GM12872 (cell line): Measurements from ENCODE around the gene VAV2.

ENCODE experiments used
- TF ChIP-seq, protein P1 (sequence below): IDR thresholded peaks from 3 replicates; pipeline ENCODE4 v1.5.1; 2011; ENCODE audit warnings: low read depth, mild to moderate bottlenecking, low read length, moderate library complexity; ENCODE audit not compliant: insufficient read depth

VAV2 gene

DNA sequence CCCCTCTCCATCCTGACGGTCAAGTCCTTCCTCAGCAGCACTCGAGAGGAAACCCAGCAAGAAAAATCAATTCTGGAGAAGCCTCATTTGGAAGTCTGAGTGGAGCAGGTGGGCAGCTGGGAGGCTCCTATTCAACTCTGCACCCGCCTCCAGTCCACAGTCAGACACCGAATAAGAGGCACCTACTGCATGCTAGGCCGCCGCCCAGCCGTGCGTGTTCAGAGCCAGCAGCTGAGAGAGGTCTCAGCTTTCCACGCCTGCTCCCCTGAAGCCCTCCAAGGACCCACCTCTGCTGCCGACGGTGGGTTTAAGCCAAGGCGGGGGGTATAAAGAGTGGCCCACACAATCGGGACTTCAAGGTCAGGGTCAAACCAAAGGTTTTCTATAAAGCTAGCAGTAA, 41.9 kb downstream of the VAV2 start:
- TF ChIP-seq, protein P1, sequence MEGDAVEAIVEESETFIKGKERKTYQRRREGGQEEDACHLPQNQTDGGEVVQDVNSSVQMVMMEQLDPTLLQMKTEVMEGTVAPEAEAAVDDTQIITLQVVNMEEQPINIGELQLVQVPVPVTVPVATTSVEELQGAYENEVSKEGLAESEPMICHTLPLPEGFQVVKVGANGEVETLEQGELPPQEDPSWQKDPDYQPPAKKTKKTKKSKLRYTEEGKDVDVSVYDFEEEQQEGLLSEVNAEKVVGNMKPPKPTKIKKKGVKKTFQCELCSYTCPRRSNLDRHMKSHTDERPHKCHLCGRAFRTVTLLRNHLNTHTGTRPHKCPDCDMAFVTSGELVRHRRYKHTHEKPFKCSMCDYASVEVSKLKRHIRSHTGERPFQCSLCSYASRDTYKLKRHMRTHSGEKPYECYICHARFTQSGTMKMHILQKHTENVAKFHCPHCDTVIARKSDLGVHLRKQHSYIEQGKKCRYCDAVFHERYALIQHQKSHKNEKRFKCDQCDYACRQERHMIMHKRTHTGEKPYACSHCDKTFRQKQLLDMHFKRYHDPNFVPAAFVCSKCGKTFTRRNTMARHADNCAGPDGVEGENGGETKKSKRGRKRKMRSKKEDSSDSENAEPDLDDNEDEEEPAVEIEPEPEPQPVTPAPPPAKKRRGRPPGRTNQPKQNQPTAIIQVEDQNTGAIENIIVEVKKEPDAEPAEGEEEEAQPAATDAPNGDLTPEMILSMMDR, result no peak

DNA sequence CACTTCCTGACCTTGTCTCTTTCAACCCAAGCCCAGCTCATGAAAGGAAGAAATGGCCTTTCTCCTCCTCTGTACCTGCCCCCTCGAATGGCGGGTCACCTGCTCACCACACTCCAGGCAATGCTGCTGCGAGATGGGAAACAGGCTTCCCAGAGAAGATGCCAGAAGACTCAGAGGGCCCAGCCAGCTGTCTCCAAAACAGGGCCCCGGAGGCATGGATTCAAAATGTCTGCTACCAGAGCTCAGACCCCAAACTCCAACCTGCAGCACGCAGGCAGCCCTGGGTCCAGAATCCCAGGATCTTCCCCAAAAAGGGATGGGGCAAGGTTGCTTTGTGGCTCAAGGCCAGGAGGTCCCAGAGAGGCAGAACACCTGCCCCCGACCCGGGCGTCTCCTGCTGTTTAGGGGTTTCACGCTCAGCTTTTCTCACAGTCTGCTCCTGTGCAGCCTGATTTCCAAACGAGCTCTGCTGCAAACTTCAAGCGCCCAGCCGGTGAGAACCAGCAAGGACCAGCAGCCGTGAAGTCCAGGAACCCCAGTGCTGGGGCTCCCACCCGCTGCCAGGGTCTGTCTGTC, 42.5 kb downstream of the VAV2 start:
- TF ChIP-seq, protein P1, result no peak

DNA sequence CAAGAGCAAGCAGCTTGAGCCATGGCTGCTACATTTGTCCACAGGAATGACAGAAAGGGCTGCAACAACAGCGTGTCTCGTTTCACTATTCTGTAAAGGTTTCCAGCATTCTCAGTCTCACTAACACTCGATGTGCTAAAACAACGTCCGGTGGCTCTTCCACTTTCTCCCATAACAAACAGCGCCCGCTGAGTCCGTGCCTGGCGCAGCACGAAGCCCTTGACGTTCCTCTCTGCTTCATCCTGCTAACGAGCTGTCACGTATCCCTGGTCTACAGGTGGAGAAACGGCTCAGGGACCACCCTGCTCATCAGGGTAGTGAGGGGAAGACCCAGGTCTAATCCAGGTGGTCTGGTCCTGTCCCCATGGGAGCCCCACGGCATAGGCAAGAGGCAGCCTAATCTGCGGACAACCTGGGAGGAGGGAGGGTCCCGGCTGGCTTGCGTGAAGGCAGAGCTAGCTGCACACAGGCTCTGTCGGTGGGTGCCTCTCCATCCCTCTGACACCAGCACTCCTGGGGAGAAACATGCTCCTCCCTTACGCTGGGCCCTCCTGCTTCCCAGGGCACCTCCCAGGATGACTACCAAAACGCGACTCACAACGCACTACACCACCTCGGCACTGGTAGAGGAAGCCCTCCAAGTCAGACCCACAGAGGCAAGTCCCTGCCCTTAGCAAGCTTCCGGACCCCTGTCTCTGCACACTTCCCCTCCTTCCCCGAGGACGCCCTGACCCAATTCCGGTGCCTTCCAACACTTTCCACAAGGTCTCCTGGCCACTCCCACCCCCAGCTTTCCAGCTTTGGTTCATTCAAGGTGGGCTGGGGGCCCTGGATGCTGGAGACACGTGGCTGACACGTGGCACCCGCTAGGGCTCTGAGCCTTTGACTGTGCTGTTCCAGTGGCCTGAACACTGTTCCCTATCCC, 43.3 kb downstream of the VAV2 start:
- TF ChIP-seq, protein P1, result no peak

DNA sequence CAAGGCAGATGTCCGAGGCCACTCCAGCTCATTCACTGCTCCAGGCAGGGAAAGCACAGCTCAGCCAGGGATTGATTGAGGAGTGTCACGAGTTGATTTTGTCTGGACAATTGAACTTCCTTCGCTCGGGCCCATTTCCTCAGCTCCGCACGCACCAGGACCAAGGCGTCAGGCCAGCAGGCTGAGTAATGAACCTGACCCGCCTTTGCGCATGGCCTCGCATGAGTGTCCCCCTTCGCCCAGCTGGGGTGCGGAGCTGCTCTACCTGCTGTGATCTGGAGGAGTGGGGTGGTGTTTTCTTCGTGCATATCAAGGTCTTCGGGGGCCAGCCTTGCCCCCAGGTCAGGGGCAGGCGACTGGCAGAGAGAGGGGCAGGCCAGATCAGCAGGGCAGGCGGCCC, 44.0 kb downstream of the VAV2 start:
- TF ChIP-seq, protein P1, result no peak

DNA sequence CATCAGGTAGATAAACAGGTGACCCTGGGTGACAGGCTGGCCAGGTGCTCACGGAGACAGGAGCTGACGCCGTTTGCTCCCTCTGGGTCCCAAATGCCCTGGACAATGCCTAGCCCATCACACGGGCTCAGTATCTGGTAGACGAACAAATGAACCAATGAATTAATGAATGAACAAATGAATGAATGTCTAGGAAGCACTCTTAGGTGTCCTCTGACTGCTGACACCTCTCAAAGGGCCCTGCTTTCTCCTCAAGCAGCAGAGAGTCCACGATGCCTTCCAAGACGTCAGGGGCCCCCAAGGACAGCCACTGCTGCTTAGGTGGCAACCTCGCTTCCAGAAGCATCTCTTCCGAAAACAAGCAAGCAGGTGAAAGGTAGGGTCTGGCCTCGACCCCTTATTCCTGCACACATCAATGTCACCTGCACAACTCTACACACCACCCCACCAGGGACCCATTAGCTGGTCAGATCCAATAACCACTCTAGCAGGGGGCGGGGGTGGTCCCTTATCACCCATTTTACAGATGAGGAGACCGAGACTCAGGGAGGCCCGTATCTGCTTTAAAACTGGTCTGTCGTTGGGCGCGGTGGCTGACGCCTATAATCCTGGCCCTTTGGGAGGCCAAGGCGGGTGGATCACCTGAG, 45.2 kb downstream of the VAV2 start:
- TF ChIP-seq, protein P1, result no peak

DNA sequence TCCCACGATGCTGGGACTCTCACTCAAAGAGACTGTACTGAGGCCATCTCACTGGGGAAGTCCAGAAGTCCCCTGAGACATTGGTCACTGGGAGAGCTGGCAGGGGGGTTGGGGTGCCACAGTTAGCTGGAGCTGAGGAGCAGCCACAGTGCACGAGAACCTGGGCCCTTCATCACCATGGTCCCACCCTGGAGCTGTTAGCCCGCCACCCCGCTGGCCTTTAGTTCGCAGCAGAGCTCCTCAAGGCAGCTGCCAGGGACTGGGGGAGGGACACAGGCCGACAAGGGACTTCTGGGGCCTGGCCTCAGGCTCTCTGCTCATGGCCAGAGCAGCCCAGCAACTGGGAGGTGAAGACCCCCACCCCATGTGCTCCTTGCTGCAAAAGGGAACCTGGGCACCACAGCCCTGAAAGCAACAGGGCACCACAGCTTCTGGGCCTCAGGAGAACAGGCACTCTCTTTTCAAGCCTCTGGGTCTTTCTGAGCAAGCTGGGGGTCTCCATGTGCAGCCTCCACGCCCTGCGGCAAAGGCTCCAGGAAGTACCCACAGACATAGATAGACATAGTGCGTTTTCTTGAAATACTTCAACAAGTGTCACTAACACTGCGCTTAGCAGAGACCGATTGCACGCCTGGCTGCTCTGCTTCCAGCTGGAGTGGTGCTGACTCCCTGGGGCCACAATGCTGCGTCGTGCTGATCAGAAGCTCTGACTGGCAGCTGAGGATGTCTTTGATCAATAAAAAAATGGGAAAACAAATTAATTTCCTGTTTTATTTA, 46.0 kb downstream of the VAV2 start:
- TF ChIP-seq, protein P1, result no peak
